Measurements from ENCODE around the gene IFNLR1.

DNA sequence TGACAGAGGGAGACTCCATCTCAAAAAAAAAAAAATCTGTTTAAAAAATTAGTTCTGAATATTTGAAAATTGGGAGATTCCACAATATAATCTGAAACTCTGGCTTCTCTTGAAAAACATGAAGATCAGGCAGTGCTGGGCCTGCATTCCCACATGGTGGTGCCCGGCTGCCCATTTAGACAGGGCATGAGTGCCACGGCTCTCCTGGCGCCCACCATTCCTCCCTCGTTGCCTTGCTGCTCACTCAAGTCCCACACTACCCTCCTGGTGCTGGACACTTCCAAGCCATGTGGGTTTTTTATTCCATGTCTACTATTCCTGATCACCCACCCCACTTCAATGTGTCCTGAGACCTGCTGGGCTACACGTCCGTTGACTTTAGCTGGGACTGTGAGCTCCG is 64.3 kb downstream of the IFNLR1 start:
- TF ChIP-seq, protein P1, sequence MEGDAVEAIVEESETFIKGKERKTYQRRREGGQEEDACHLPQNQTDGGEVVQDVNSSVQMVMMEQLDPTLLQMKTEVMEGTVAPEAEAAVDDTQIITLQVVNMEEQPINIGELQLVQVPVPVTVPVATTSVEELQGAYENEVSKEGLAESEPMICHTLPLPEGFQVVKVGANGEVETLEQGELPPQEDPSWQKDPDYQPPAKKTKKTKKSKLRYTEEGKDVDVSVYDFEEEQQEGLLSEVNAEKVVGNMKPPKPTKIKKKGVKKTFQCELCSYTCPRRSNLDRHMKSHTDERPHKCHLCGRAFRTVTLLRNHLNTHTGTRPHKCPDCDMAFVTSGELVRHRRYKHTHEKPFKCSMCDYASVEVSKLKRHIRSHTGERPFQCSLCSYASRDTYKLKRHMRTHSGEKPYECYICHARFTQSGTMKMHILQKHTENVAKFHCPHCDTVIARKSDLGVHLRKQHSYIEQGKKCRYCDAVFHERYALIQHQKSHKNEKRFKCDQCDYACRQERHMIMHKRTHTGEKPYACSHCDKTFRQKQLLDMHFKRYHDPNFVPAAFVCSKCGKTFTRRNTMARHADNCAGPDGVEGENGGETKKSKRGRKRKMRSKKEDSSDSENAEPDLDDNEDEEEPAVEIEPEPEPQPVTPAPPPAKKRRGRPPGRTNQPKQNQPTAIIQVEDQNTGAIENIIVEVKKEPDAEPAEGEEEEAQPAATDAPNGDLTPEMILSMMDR (IDR thresholded peaks at IDR 0.05), result no peak
- TF ChIP-seq POLR2A (IDR thresholded peaks at IDR 0.05), result no peak
